Loucy (cell line): ENCODE data around the gene LAMC3.

Experiments used
- H2AFZ ChIP-seq: fragments of 200-600 bp; sonication (generic); 2 replicates; pipeline ENCODE4 v1.6.0; 2016; ENCODE audit warnings: antibody characterized with exemption, mild to moderate bottlenecking, low read length, moderate library complexity
- H3F3A ChIP-seq: fragments of 200-600 bp; 2 replicates; pipeline ENCODE4 v1.6.0; 2016; ENCODE audit warnings: antibody characterized with exemption, low read depth, mild to moderate bottlenecking
- H3K27me3 ChIP-seq: fragments of 200-600 bp; sonication (generic); 2 replicates; pipeline ENCODE4 v1.6.1; 2014; ENCODE audit warnings: low read length, mild to moderate bottlenecking; ENCODE audit not compliant: insufficient read depth, poor library complexity, severe bottlenecking
- H3K36me3 ChIP-seq: fragments of 200-600 bp; sonication (generic); 2 replicates; pipeline ENCODE4 v1.6.1; 2016; ENCODE audit warnings: low read length; ENCODE audit not compliant: insufficient read depth
- H3K4me1 ChIP-seq: fragments of 200-600 bp; sonication (generic); 2 replicates; pipeline ENCODE4 v1.5.1; 2014; ENCODE audit warnings: low read length, mild to moderate bottlenecking; ENCODE audit not compliant: insufficient read depth, poor library complexity, severe bottlenecking
- H3K4me2 ChIP-seq: fragments of 200-600 bp; sonication (generic); 2 replicates; pipeline ENCODE4 v1.6.0; 2014; ENCODE audit warnings: antibody characterized with exemption, low read length, low read depth, mild to moderate bottlenecking; ENCODE audit not compliant: poor library complexity, severe bottlenecking
- H3K4me3 ChIP-seq: fragments of 200-600 bp; sonication (generic); 2 replicates; pipeline ENCODE4 v1.5.1; 2014; ENCODE audit warnings: low read length, mild to moderate bottlenecking, mixed read lengths; ENCODE audit not compliant: poor library complexity, severe bottlenecking
- H3K79me2 ChIP-seq: fragments of 200-600 bp; sonication (generic); 2 replicates; pipeline ENCODE4 v1.6.1; 2014; ENCODE audit warnings: low read length; ENCODE audit not compliant: insufficient read depth
- H3K9ac ChIP-seq: fragments of 200-600 bp; sonication (generic); 2 replicates; pipeline ENCODE4 v1.6.0; 2014; ENCODE audit warnings: mild to moderate bottlenecking, low read depth, low read length, moderate library complexity; ENCODE audit not compliant: poor library complexity, severe bottlenecking
- H3K9me2 ChIP-seq: fragments of 200-600 bp; sonication (generic); replicated peaks from 2 replicates; pipeline ENCODE4 v1.6.1; 2016; ENCODE audit warnings: low read depth, low read length, mixed read lengths
- H3K9me3 ChIP-seq: fragments of 200-600 bp; sonication (generic); 2 replicates; pipeline ENCODE4 v1.6.1; 2014; ENCODE audit warnings: mild to moderate bottlenecking, antibody characterized with exemption, low read length, low read depth; ENCODE audit not compliant: insufficient read depth
- H4K20me1 ChIP-seq: fragments of 200-600 bp; sonication (generic); 2 replicates; pipeline ENCODE4 v1.6.0; 2014; ENCODE audit warnings: antibody characterized with exemption, low read length, mild to moderate bottlenecking; ENCODE audit not compliant: insufficient read depth, poor library complexity, severe bottlenecking
- CTCF ChIP-seq: fragments of 200-600 bp; sonication (generic); conservative IDR thresholded peaks from 2 replicates; pipeline ENCODE4 v1.5.1; 2014; ENCODE audit warnings: mild to moderate bottlenecking, antibody characterized with exemption, low read length
- EZH2phosphoT487 ChIP-seq: fragments of 200-600 bp; IDR thresholded peaks from 2 replicates; pipeline ENCODE4 v1.6.1; 2018; ENCODE audit warnings: antibody characterized with exemption, mild to moderate bottlenecking, moderate library complexity, borderline replicate concordance

Gene LAMC3

GRCh38 chr9:131038256-131039128 lies 29.5 kb downstream of the LAMC3 start:
- Histone ChIP-seq H3K9me3 (no peaks in the 10 kb centered on the region), H2AFZ (no peak overlapping the region), H3K36me3 (no peaks in the 10 kb centered on the region), H3K9me2 (no peaks in the 10 kb centered on the region), H3K79me2 (no peaks in the 10 kb centered on the region), H4K20me1 (no peaks in the 10 kb centered on the region), H3K9ac (no peak overlapping the region), H3K4me2 (no peak overlapping the region), H3F3A (no peaks in the 10 kb centered on the region), H3K4me3 (no peak overlapping the region), H3K27me3 (no peaks in the 10 kb centered on the region), H3K4me1 (no peaks in the 10 kb centered on the region)
- no peak for TF ChIP-seq CTCF
- no peak for TF ChIP-seq EZH2phosphoT487

- Histone ChIP-seq H3K4me2 (no peak overlapping the region), H3K27me3 (no peaks in the 10 kb centered on the region), H3K4me1 (no peaks in the 10 kb centered on the region), H4K20me1 (no peaks in the 10 kb centered on the region), H3K79me2 (no peaks in the 10 kb centered on the region), H3K9ac (no peak overlapping the region), H3K4me3 (no peak overlapping the region), H3K36me3 (no peaks in the 10 kb centered on the region), H3F3A (no peaks in the 10 kb centered on the region), H3K9me2 (no peaks in the 10 kb centered on the region), H3K9me3 (no peaks in the 10 kb centered on the region), H2AFZ (no peak overlapping the region)
- TF ChIP-seq CTCF: no peak
- no peak for TF ChIP-seq EZH2phosphoT487
Observed at GRCh38 chr9:131039129-131039954, 30.4 kb downstream of the LAMC3 start.

GRCh38 chr9:131042666-131043065 lies 33.7 kb downstream of the LAMC3 start:
- Histone ChIP-seq H3K9ac (no peak overlapping the region), H3K36me3 (no peaks in the 10 kb centered on the region), H3K9me2 (no peaks in the 10 kb centered on the region), H3K27me3 (no peaks in the 10 kb centered on the region), H3K79me2 (no peaks in the 10 kb centered on the region), H4K20me1 (no peaks in the 10 kb centered on the region), H3F3A (no peaks in the 10 kb centered on the region), H3K4me3 (no peak overlapping the region), H3K9me3 (no peaks in the 10 kb centered on the region), H3K4me2 (no peak overlapping the region), H3K4me1 (no peaks in the 10 kb centered on the region), H2AFZ (no peak overlapping the region)
- TF ChIP-seq EZH2phosphoT487 (no peak), CTCF (no peak)
